ENCODE results near the gene CYB5A.
"Not testable (repeated sequence)": the region's sequence is repeated elsewhere in the genome, so short reads cannot be mapped to it uniquely, and the experiment has no call there.

Gene CYB5A

GRCh38 chr18:74291771-74292540 is at the start of gene CYB5A:
Gene CYB5A (minus strand): TSS chr18:74291963. CDS start chr18:74291875, 88 bp downstream.
- peak; percentile 97 to 99 (median 98) for DNase-seq (ENCODE audit: low read depth in 3 of 3)

GRCh38 chr18:74337912-74338309 is 46.1 kb upstream of the CYB5A start:
- DNase-seq (ENCODE audit: low read depth in 3 of 3) = no peak

- DNase-seq (ENCODE audit: low read depth in 3 of 3) = no peak
These were observed 45.6 kb upstream of the CYB5A start for GRCh38 chr18:74337155-74337911.

- no peak for DNase-seq (ENCODE audit: low read depth in 3 of 3)
These were observed 44.9 kb upstream of the CYB5A start for GRCh38 chr18:74336656-74337055.

- DNase-seq (ENCODE audit: low read depth in 3 of 3) = no peak
These were observed 42.6 kb upstream of the CYB5A start for GRCh38 chr18:74334242-74334893.

GRCh38 chr18:74333091-74333490 is 41.3 kb upstream of the CYB5A start:
- DNase-seq (ENCODE audit: low read depth in 3 of 3) = no peak

- DNase-seq (ENCODE audit: low read depth in 3 of 3) = no peak
These were observed 39.6 kb upstream of the CYB5A start for GRCh38 chr18:74331404-74331803.

- no peak for DNase-seq (ENCODE audit: low read depth in 3 of 3)
These were observed 38.0 kb upstream of the CYB5A start for GRCh38 chr18:74329688-74330205.

- no peak for DNase-seq (ENCODE audit: low read depth in 3 of 3)
These were observed 36.4 kb upstream of the CYB5A start for GRCh38 chr18:74328206-74328605.

- DNase-seq (ENCODE audit: low read depth in 3 of 3) = not testable (repeated sequence)
These were observed 35.0 kb upstream of the CYB5A start for GRCh38 chr18:74326791-74327190.

GRCh38 chr18:74326231-74326630 is 34.5 kb upstream of the CYB5A start:
- DNase-seq (ENCODE audit: low read depth in 3 of 3) = no peak

- DNase-seq (ENCODE audit: low read depth in 3 of 3) = no peak
These were observed 24.8 kb upstream of the CYB5A start for GRCh38 chr18:74316257-74317170.

- no peak for DNase-seq (ENCODE audit: low read depth in 3 of 3)
These were observed 23.9 kb upstream of the CYB5A start, which contains the start of gene C18orf63 for GRCh38 chr18:74315464-74316256. Gene C18orf63 (plus strand): TSS chr18:74315839. CDS start chr18:74317866, 2,027 bp downstream.

- no peak for DNase-seq (ENCODE audit: low read depth in 3 of 3)
These were observed 23.1 kb upstream of the CYB5A start for GRCh38 chr18:74314759-74315463.

- DNase-seq (ENCODE audit: low read depth in 3 of 3) = no peak
These were observed 19.2 kb upstream of the CYB5A start for GRCh38 chr18:74311000-74311399.

- no peak for DNase-seq (ENCODE audit: low read depth in 3 of 3)
These were observed 18.6 kb upstream of the CYB5A start for GRCh38 chr18:74310411-74310810.

GRCh38 chr18:74303936-74304335 is 12.2 kb upstream of the CYB5A start:
- DNase-seq (ENCODE audit: low read depth in 3 of 3) = no peak

- no peak for DNase-seq (ENCODE audit: low read depth in 3 of 3)
These were observed 11.5 kb upstream of the CYB5A start for GRCh38 chr18:74303306-74303705.

GRCh38 chr18:74299746-74300145 is 8.0 kb upstream of the CYB5A start:
- DNase-seq (ENCODE audit: low read depth in 3 of 3) = no peak

- no peak for DNase-seq (ENCODE audit: low read depth in 3 of 3)
These were observed 7.4 kb upstream of the CYB5A start for GRCh38 chr18:74299162-74299561.

All from stimulated activated CD4-positive, alpha-beta T cell treated with anti-CD3 and anti-CD28 coated beads, TNF-alpha, amount 100 ng/mL, for 4 hours (primary cell).